ENCODE data around the gene PTMA.

The PTMA gene

GRCh38 chr2:231676243-231676642 is 32.1 kb upstream of the PTMA start:
- no peak for DNase-seq (ENCODE audit: low read depth)

- peak; percentile 86 for DNase-seq (ENCODE audit: low read depth)
These were observed 30.7 kb upstream of the PTMA start for GRCh38 chr2:231677632-231678104.

- DNase-seq (ENCODE audit: low read depth): no peak
These were observed 28.4 kb upstream of the PTMA start for GRCh38 chr2:231679908-231680284.

- peak; percentile 34 for DNase-seq (ENCODE audit: low read depth)
These were observed 27.9 kb upstream of the PTMA start for GRCh38 chr2:231680285-231680991.

GRCh38 chr2:231680992-231681852 is 27.1 kb upstream of the PTMA start:
- DNase-seq (ENCODE audit: low read depth): peak; percentile 91

- DNase-seq (ENCODE audit: low read depth): no peak
These were observed 25.6 kb upstream of the PTMA start for GRCh38 chr2:231682603-231683291.

- DNase-seq (ENCODE audit: low read depth): no peak
These were observed 24.8 kb upstream of the PTMA start for GRCh38 chr2:231683292-231684235.

- DNase-seq (ENCODE audit: low read depth): no peak
These were observed 23.8 kb upstream of the PTMA start for GRCh38 chr2:231684314-231685223.

GRCh38 chr2:231685349-231686191 is 22.8 kb upstream of the PTMA start:
- peak; percentile 40 for DNase-seq (ENCODE audit: low read depth)

- DNase-seq (ENCODE audit: low read depth): no peak
These were observed 21.9 kb upstream of the PTMA start for GRCh38 chr2:231686192-231687100.

- peak; percentile 65 for DNase-seq (ENCODE audit: low read depth)
These were observed 21.0 kb upstream of the PTMA start for GRCh38 chr2:231687133-231687852.

GRCh38 chr2:231687961-231688360 is 20.4 kb upstream of the PTMA start:
- DNase-seq (ENCODE audit: low read depth): no peak

GRCh38 chr2:231688719-231689118 is 19.6 kb upstream of the PTMA start:
- no peak for DNase-seq (ENCODE audit: low read depth)

GRCh38 chr2:231689124-231689893 is 19.0 kb upstream of the PTMA start:
- no peak for DNase-seq (ENCODE audit: low read depth)

GRCh38 chr2:231691251-231691772 is 17.0 kb upstream of the PTMA start:
- no peak for DNase-seq (ENCODE audit: low read depth)

- no peak for DNase-seq (ENCODE audit: low read depth)
These were observed 15.5 kb upstream of the PTMA start for GRCh38 chr2:231692847-231693246.

GRCh38 chr2:231693956-231694355 is 14.4 kb upstream of the PTMA start:
- no peak for DNase-seq (ENCODE audit: low read depth)

All from ELR (cell line).